A549 (cell line): ENCODE measurements around the gene MGAT5. TPM values are rescaled to one million over a fixed set of nuclear protein-coding genes. Genes with fewer than 3 reads are reported as not detected.

Experiments
- ATAC-seq, 2 experiments: fragments of 200-7000 bp in 1 of 2; fragments of >200 bp in 1 of 2; cut with Nextera tagmentation in 1 of 2; cut with Tn5 transposase in 1 of 2; 3 replicates each; pipeline versions ENCODE4 v1.8.0 to v1.9.1; 2018 to 2020; ENCODE audit warnings: mild to moderate bottlenecking in 1 of 2, moderate library complexity in 1 of 2
- CTCF ChIA-PET: fragments of 300-600 bp; sonication (Branson Sonifier 250); formaldehyde crosslinking; extraction: SDS; loops from one replicate; lab custom pipeline; 2021; ENCODE audit warnings: antibody characterized with exemption, inconsistent platforms; lab: Yijun Ruan, JAX
- POLR2A ChIA-PET: fragments of 350-600 bp; formaldehyde crosslinking; extraction: SDS; loops from one replicate; lab custom pipeline; 2021; ENCODE audit warnings: antibody characterized with exemption, inconsistent platforms; lab: Yijun Ruan, JAX
- DNase-seq, 2 experiments: peaks; one replicate each; pipeline versions ENCODE4 v3.0.0 to v3.0.0-alpha.2; 2011 to 2016; ENCODE audit warnings: low read depth in 1 of 2, low spot score in 1 of 2
- FAIRE-seq: peaks from 2 replicates; lab custom pipeline; 2011; peaks lifted over from hg19 to GRCh38; lab: Jason Lieb, UNC
- H3K27ac ChIP-seq, 2 experiments: fragments of >200 bp; sonication (Bioruptor Twin); formaldehyde crosslinking; 3 replicates each; pipeline ENCODE4 v1.5.1; 2016 to 2017
- H3K4me1 ChIP-seq: fragments of >200 bp; sonication (Bioruptor Twin); formaldehyde crosslinking; 3 replicates; pipeline ENCODE4 v1.6.1; 2016
- H3K4me2 ChIP-seq: fragments of >200 bp; sonication (Bioruptor Twin); formaldehyde crosslinking; 3 replicates; pipeline ENCODE4 v1.6.1; 2016
- H3K4me3 ChIP-seq: fragments of >200 bp; sonication (Bioruptor Twin); formaldehyde crosslinking; 3 replicates; pipeline ENCODE4 v1.5.1; 2016
- H3K9me3 ChIP-seq: fragments of >200 bp; sonication (Bioruptor Twin); formaldehyde crosslinking; 3 replicates; pipeline ENCODE4 v1.6.1; 2016
- CHD2 ChIP-seq: fragments of 150-350 bp; IDR thresholded peaks from 2 replicates; pipeline ENCODE4 v1.6.1; 2014; ENCODE audit warnings: low read length; ENCODE audit not compliant: partially characterized antibody
- CTCF ChIP-seq: fragments of >200 bp; sonication (Bioruptor Twin); formaldehyde crosslinking; IDR thresholded peaks from 3 replicates; pipeline ENCODE4 v1.5.1; 2016
- EHF ChIP-seq: fragments of 250-450 bp; sonication (Bioruptor Pico); IDR thresholded peaks from 2 replicates; pipeline ENCODE4 v1.5.0; 2020; ENCODE audit warnings: mild to moderate bottlenecking
- EHMT2 ChIP-seq: fragments of 200-600 bp; sonication (generic); IDR thresholded peaks from 2 replicates; pipeline ENCODE4 v1.6.1; 2016; ENCODE audit warnings: antibody characterized with exemption, low read depth, mild to moderate bottlenecking, moderate library complexity
- ELK1 ChIP-seq: fragments of 150-350 bp; IDR thresholded peaks from 2 replicates; pipeline ENCODE4 v1.6.1; 2014; ENCODE audit warnings: low read depth, mild to moderate bottlenecking, low read length
- ESRRA ChIP-seq: fragments of 150-350 bp; IDR thresholded peaks from 2 replicates; pipeline ENCODE4 v1.6.1; 2014; ENCODE audit warnings: mild to moderate bottlenecking, low read length, borderline replicate concordance
- FOSB ChIP-seq: fragments of 250-450 bp; sonication (Bioruptor Pico); IDR thresholded peaks from 2 replicates; pipeline ENCODE4 v1.5.0; 2020; ENCODE audit warnings: mild to moderate bottlenecking, moderate library complexity
- GATA3 ChIP-seq: IDR thresholded peaks from 2 replicates; pipeline ENCODE4 v1.6.1; 2012; ENCODE audit warnings: borderline replicate concordance
- HOXA7 ChIP-seq: fragments of 250-450 bp; sonication (Bioruptor Pico); IDR thresholded peaks from 2 replicates; pipeline ENCODE4 v1.5.0; 2020; ENCODE audit warnings: mild to moderate bottlenecking, moderate library complexity
- JUN ChIP-seq, 2 experiments: fragments of >200 bp; sonication (Bioruptor Twin); formaldehyde crosslinking; IDR thresholded peaks; 2 replicates in 1 of 2; 3 replicates in 1 of 2; pipeline ENCODE4 v1.6.1; 2016 to 2017
- JUNB ChIP-seq: fragments of >200 bp; sonication (Bioruptor Twin); formaldehyde crosslinking; IDR thresholded peaks from 2 replicates; pipeline ENCODE4 v1.6.1; 2016
- KDM1A ChIP-seq: fragments of 200-600 bp; sonication (generic); IDR thresholded peaks from 2 replicates; pipeline ENCODE4 v1.6.1; 2016; ENCODE audit warnings: low read depth, mild to moderate bottlenecking
- KDM5A ChIP-seq: fragments of 200-600 bp; sonication (generic); IDR thresholded peaks from 2 replicates; pipeline ENCODE4 v1.6.1; 2016; ENCODE audit warnings: antibody characterized with exemption, mild to moderate bottlenecking
- MAZ ChIP-seq: fragments of 150-350 bp; IDR thresholded peaks from 2 replicates; pipeline ENCODE4 v1.6.1; 2014; ENCODE audit warnings: antibody characterized with exemption, low read depth, low read length, borderline replicate concordance
- MYC ChIP-seq: IDR thresholded peaks from 2 replicates; pipeline ENCODE4 v1.6.1; 2012; ENCODE audit warnings: mild to moderate bottlenecking, inconsistent platforms, low read length, improper control_type of control experiment, borderline replicate concordance
- NR3C1 ChIP-seq: fragments of >200 bp; sonication (Bioruptor Twin); formaldehyde crosslinking; IDR thresholded peaks from 3 replicates; pipeline ENCODE4 v1.6.1; 2017
- POLR2A ChIP-seq: IDR thresholded peaks from 2 replicates; pipeline ENCODE4 v1.6.1; 2012; ENCODE audit warnings: mild to moderate bottlenecking, low read length
- POLR2AphosphoS2 ChIP-seq: conservative IDR thresholded peaks from 2 replicates; pipeline ENCODE4 v1.6.1; 2012; ENCODE audit warnings: low read length, improper control_type of control experiment, inconsistent platforms
- RARB ChIP-seq: fragments of 250-450 bp; sonication (Bioruptor Pico); IDR thresholded peaks from 2 replicates; pipeline ENCODE4 v1.8.0; 2021; ENCODE audit warnings: mild to moderate bottlenecking, moderate library complexity
- RFX5 ChIP-seq: fragments of 450-650 bp; IDR thresholded peaks from 2 replicates; pipeline ENCODE4 v1.7.1; 2014; ENCODE audit warnings: antibody characterized with exemption, mild to moderate bottlenecking, moderate library complexity
- RNF2 ChIP-seq: fragments of 200-600 bp; sonication (generic); IDR thresholded peaks from 2 replicates; pipeline ENCODE4 v1.6.1; 2016; ENCODE audit warnings: low read depth, mild to moderate bottlenecking, antibody characterized with exemption, moderate library complexity, borderline replicate concordance
- TP53 ChIP-seq: fragments of 250-450 bp; sonication (Bioruptor Pico); IDR thresholded peaks from 2 replicates; pipeline ENCODE4 v1.5.0; 2021; ENCODE audit warnings: mild to moderate bottlenecking, moderate library complexity
- ZC3H11A ChIP-seq: fragments of 450-650 bp; IDR thresholded peaks from 2 replicates; pipeline ENCODE4 v1.6.1; 2014; ENCODE audit warnings: antibody characterized with exemption, mild to moderate bottlenecking
- WGBS: methylation state at CpG from one replicate; pipeline ENCODE4 v1.1.6; 2017; ENCODE audit errors: missing lambda C conversion rate; 5-methylcytosine and 5-hydroxymethylcytosine counted together
- polyA plus RNA-seq, 4 experiments: library from polyadenylated mRNA; depleted of rRNA in 3 of 4; stranded (reverse); fragments of >200 nt; fragmentation: RNase III in 1 of 4; extraction: RNeasy Plus Mini Kit Qiagen cat#74134 plus additional on column Dnase treatment in 1 of 4; gene quantifications; 2 replicates in 3 of 4; 3 replicates in 1 of 4; pipeline ENCODE4 v1.2.3, GENCODE V29; 2011 to 2017
- TF ChIP-seq, protein P1 (sequence below): fragments of 200-600 bp; sonication (generic); IDR thresholded peaks from 2 replicates; pipeline ENCODE4 v1.6.1; 2016; ENCODE audit warnings: antibody characterized with exemption, mild to moderate bottlenecking, moderate library complexity

Gene MGAT5
- polyA plus RNA-seq, 2 of the 4 experiments (the other 2 are of a cell fraction) = 13.2 to 17.1 TPM

- ChIA-PET CTCF (interaction anchor here (1.2 kb wide), 1 partner anchor 91 kb away, joined by 4 read pairs; no protein-coding TSS in a partner anchor), POLR2A (no interaction called here)
- Histone ChIP-seq H3K27ac (no peak overlapping the region), H3K4me3 (no peak overlapping the region), H3K4me1 (no peaks in the 10 kb centered on the region), H3K9me3 (no peaks in the 10 kb centered on the region), H3K4me2 (no peak overlapping the region)
- no peak for DNase-seq
- 86% methylated on average over 1 of the region's 1 CpG for WGBS
- no peak for FAIRE-seq
- TF ChIP-seq ZC3H11A (no peak), JUNB (no peak), RARB (no peak), HOXA7 (CRISPR knock-in tag) (no peak), ESRRA (no peak), CHD2 (no peak), TP53 (CRISPR knock-in tag) (no peak), EHF (no peak), POLR2AphosphoS2 (no peak), MAZ (no peak), EHMT2 (no peak), MYC (no peak), RNF2 (no peak), ELK1 (no peak), POLR2A (no peak), RFX5 (no peak)
- TF ChIP-seq, protein P1, sequence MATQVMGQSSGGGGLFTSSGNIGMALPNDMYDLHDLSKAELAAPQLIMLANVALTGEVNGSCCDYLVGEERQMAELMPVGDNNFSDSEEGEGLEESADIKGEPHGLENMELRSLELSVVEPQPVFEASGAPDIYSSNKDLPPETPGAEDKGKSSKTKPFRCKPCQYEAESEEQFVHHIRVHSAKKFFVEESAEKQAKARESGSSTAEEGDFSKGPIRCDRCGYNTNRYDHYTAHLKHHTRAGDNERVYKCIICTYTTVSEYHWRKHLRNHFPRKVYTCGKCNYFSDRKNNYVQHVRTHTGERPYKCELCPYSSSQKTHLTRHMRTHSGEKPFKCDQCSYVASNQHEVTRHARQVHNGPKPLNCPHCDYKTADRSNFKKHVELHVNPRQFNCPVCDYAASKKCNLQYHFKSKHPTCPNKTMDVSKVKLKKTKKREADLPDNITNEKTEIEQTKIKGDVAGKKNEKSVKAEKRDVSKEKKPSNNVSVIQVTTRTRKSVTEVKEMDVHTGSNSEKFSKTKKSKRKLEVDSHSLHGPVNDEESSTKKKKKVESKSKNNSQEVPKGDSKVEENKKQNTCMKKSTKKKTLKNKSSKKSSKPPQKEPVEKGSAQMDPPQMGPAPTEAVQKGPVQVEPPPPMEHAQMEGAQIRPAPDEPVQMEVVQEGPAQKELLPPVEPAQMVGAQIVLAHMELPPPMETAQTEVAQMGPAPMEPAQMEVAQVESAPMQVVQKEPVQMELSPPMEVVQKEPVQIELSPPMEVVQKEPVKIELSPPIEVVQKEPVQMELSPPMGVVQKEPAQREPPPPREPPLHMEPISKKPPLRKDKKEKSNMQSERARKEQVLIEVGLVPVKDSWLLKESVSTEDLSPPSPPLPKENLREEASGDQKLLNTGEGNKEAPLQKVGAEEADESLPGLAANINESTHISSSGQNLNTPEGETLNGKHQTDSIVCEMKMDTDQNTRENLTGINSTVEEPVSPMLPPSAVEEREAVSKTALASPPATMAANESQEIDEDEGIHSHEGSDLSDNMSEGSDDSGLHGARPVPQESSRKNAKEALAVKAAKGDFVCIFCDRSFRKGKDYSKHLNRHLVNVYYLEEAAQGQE = no peak
- ATAC-seq = no peak
Observed at GRCh38 chr2:134335601-134336000, 81.7 kb downstream of the MGAT5 start.

DNA sequence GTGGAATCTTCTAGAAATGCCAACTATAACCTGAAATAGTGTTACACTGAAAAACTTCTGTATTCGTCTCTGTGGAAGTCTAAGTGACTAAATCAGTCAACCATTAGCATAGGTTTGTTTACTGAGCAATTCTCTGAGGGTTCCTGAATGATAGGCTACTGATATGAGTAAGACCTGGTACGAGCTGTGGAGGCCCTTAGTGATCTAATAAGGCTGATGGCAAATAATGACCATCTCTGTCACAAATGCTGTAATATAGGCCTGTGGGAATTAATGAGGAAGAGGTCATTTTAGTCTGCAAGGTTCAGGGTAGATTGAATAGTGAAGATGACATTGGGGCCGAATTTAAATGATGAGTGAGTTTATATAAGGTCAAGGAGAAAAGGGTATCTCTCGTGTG lies 82.5 kb downstream of the MGAT5 start:
- ATAC-seq (no peak), FAIRE-seq (no peak), DNase-seq (no peak)
- WGBS = 55% methylated on average over 4 of the region's 4 CpGs
- no peak overlapping the region for H3K4me3 ChIP-seq
- H3K4me1 ChIP-seq = no peaks in the 10 kb centered on the region
- H3K27ac ChIP-seq = no peak overlapping the region
- ChIA-PET CTCF (no interaction called here), POLR2A (no interaction called here)
- H3K4me2 ChIP-seq = no peak overlapping the region
- TF ChIP-seq KDM1A (no peak), CTCF (no peak), KDM5A (no peak), TP53 (CRISPR knock-in tag) (no peak), NR3C1 (no peak), JUN (IDR thresholded peaks at IDR 0.05) (no peak), FOSB (no peak), GATA3 (no peak), MYC (no peak), RNF2 (no peak), CHD2 (no peak)
- H3K9me3 ChIP-seq = no peaks in the 10 kb centered on the region
